HEK293 (cell line): ENCODE data around the gene TMX3.

Experiments
- CTCF ChIA-PET: fragments of 350-600 bp; formaldehyde crosslinking; extraction: SDS; loops from one replicate; lab custom pipeline; 2021; ENCODE audit warnings: antibody characterized with exemption; lab: Yijun Ruan, JAX
- POLR2A ChIA-PET: fragments of 300-600 bp; formaldehyde crosslinking; extraction: SDS; loops from one replicate; lab custom pipeline; 2020; ENCODE audit warnings: antibody characterized with exemption, inconsistent platforms; lab: Yijun Ruan, JAX
- H3K27ac ChIP-seq: fragments of 200-500 bp; sonication (Bioruptor generic); 2 replicates; pipeline ENCODE4 v1.5.1; 2014; ENCODE audit warnings: low read depth, low read length, control low read depth, inconsistent platforms; ENCODE audit errors: extremely low read depth
- H3K36me3 ChIP-seq, 2 experiments: fragments of 200-500 bp in 1 of 2; sonication (Bioruptor generic) in 1 of 2; 1 replicate in 1 of 2; 2 replicates in 1 of 2; pipeline ENCODE4 v1.5.1; 2014 to 2017; ENCODE audit warnings: inconsistent platforms in 2 of 2, low read length in 2 of 2; ENCODE audit not compliant: control insufficient read depth in 2 of 2, insufficient read depth in 1 of 2
- H3K4me1 ChIP-seq: fragments of 200-500 bp; sonication (Bioruptor generic); 2 replicates; pipeline ENCODE4 v1.5.1; 2014; ENCODE audit warnings: mild to moderate bottlenecking, low read length, inconsistent platforms; ENCODE audit not compliant: control insufficient read depth, insufficient read depth
- H3K4me3 ChIP-seq: 2 replicates; pipeline ENCODE4 v1.5.1; 2011; ENCODE audit warnings: low read depth, mild to moderate bottlenecking, control low read depth, low read length, moderate library complexity
- H3K9me3 ChIP-seq: fragments of 200-500 bp; sonication (Bioruptor generic); 2 replicates; pipeline ENCODE4 v1.5.1; 2014; ENCODE audit warnings: low read depth, low read length, inconsistent platforms; ENCODE audit not compliant: control insufficient read depth, insufficient read depth
- KLF7 ChIP-seq: fragments of 450-650 bp; formaldehyde crosslinking; IDR thresholded peaks from 2 replicates; pipeline ENCODE4 v1.5.1; 2016; ENCODE audit warnings: missing biosample characterization, missing genetic modification characterization, borderline replicate concordance
- MEIS1 ChIP-seq: sonication (generic); formaldehyde crosslinking; IDR thresholded peaks from 2 replicates; pipeline ENCODE4 v1.8.1; 2022; ENCODE audit warnings: missing genetic modification reagents, mild to moderate bottlenecking, borderline replicate concordance
- PRDM6 ChIP-seq: fragments of 450-650 bp; formaldehyde crosslinking; IDR thresholded peaks from 2 replicates; pipeline ENCODE4 v1.5.1; 2017; ENCODE audit warnings: missing biosample characterization, missing genetic modification characterization
- REPIN1 ChIP-seq: fragments of 450-650 bp; formaldehyde crosslinking; IDR thresholded peaks from 2 replicates; pipeline ENCODE4 v1.5.1; 2017; ENCODE audit warnings: missing biosample characterization, missing genetic modification characterization, low read depth
- ZBTB8A ChIP-seq: fragments of 450-650 bp; formaldehyde crosslinking; IDR thresholded peaks from 2 replicates; pipeline ENCODE4 v1.5.1; 2016; ENCODE audit warnings: missing biosample characterization, missing genetic modification characterization
- ZNF138 ChIP-seq: fragments of 450-650 bp; formaldehyde crosslinking; IDR thresholded peaks from 2 replicates; pipeline ENCODE4 v1.5.1; 2016; ENCODE audit warnings: missing biosample characterization, missing genetic modification characterization, borderline replicate concordance
- ZNF239 ChIP-seq: fragments of 450-650 bp; formaldehyde crosslinking; IDR thresholded peaks from 2 replicates; pipeline ENCODE4 v1.5.1; 2016; ENCODE audit warnings: missing biosample characterization, missing genetic modification characterization
- ZNF292 ChIP-seq: fragments of 450-650 bp; formaldehyde crosslinking; IDR thresholded peaks from 2 replicates; pipeline ENCODE4 v1.5.1; 2016; ENCODE audit warnings: low read depth, missing biosample characterization, missing genetic modification characterization, borderline replicate concordance
- ZNF48 ChIP-seq: fragments of 450-650 bp; formaldehyde crosslinking; IDR thresholded peaks from 2 replicates; pipeline ENCODE4 v1.5.1; 2016; ENCODE audit warnings: missing biosample characterization, missing genetic modification characterization
- ZNF510 ChIP-seq: fragments of 450-650 bp; formaldehyde crosslinking; IDR thresholded peaks from 2 replicates; pipeline ENCODE4 v1.5.1; 2018; ENCODE audit warnings: mild to moderate bottlenecking, missing genetic modification characterization, missing biosample characterization; ENCODE audit not compliant: insufficient replicate concordance
- ZNF521 ChIP-seq: fragments of 450-650 bp; formaldehyde crosslinking; IDR thresholded peaks from 2 replicates; pipeline ENCODE4 v1.5.1; 2017; ENCODE audit warnings: missing biosample characterization, mild to moderate bottlenecking, missing genetic modification characterization
- ZNF529 ChIP-seq: fragments of 450-650 bp; formaldehyde crosslinking; IDR thresholded peaks from 2 replicates; pipeline ENCODE4 v1.5.1; 2017; ENCODE audit warnings: missing genetic modification characterization, missing biosample characterization; ENCODE audit not compliant: insufficient replicate concordance
- ZNF629 ChIP-seq: fragments of 450-650 bp; formaldehyde crosslinking; IDR thresholded peaks from 2 replicates; pipeline ENCODE4 v1.5.1; 2017; ENCODE audit warnings: missing biosample characterization, missing genetic modification characterization
- ZNF654 ChIP-seq: fragments of 450-650 bp; formaldehyde crosslinking; IDR thresholded peaks from 2 replicates; pipeline ENCODE4 v1.5.1; 2016; ENCODE audit warnings: low read depth, missing biosample characterization, missing genetic modification characterization
- TF ChIP-seq, protein P1 (sequence below): IDR thresholded peaks from 2 replicates; pipeline ENCODE4 v1.6.1; 2011; ENCODE audit warnings: mild to moderate bottlenecking, low read depth, low read length, borderline replicate concordance
- TF ChIP-seq, protein P2 (sequence below): fragments of 450-650 bp; formaldehyde crosslinking; IDR thresholded peaks from 2 replicates; pipeline ENCODE4 v1.5.1; 2016; ENCODE audit warnings: missing biosample characterization, missing genetic modification characterization
- TF ChIP-seq, protein P3 (sequence below): fragments of 450-650 bp; formaldehyde crosslinking; IDR thresholded peaks from 2 replicates; pipeline ENCODE4 v1.5.1; 2016; ENCODE audit warnings: missing biosample characterization, missing genetic modification characterization, borderline replicate concordance
- TF ChIP-seq, protein P4 (sequence below): fragments of 450-650 bp; formaldehyde crosslinking; IDR thresholded peaks from 2 replicates; pipeline ENCODE4 v1.5.1; 2016; ENCODE audit warnings: missing biosample characterization, missing genetic modification characterization, low read depth
- TF ChIP-seq, protein P5 (sequence below): fragments of 450-650 bp; formaldehyde crosslinking; IDR thresholded peaks from 2 replicates; pipeline ENCODE4 v1.5.1; 2016; ENCODE audit warnings: missing biosample characterization, missing genetic modification characterization
- TF ChIP-seq, protein P6 (sequence below): fragments of 450-650 bp; formaldehyde crosslinking; IDR thresholded peaks from 2 replicates; pipeline ENCODE4 v1.5.1; 2017; ENCODE audit warnings: missing biosample characterization, missing genetic modification characterization

The TMX3 gene

DNA sequence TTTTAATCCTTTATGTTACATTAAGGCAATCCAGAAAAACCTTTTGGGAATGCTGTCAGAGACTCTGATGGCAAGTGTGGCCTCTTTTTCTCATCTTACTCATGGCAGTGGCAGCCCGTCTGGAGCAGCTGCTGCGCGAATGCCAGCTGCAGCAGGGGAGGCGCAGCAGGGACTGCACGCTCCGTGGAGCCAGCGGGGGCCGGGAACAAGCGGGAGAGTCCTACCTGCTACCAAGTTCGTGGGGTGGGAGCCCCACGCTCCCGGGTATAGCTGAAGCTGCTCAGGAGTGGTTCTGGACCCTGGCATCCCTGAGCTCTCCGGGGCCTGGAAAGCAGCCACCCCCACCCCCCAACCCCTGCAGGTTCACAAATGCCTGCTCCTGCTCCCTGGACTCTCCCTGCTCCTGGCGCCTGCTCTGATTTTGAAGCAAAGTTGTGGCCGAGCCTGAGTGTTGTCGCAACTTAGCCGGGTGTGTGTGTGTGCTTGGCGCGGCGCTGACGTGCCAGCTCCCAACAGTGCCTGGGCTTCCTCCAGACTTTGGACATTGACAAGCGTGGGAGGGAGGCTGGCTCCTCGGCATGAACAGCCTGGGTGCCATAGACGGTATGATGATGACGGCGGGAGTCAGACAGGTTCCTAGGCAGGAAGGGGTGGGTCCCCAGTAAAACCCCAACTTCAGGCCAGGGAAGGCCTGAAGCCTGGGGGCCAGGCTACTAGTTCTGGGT lies 21.7 kb downstream of the TMX3 start:
- no peak overlapping the region for H3K4me3 ChIP-seq
- TF ChIP-seq ZNF654 (tag by site-specific recombination) (no peak), ZNF239 (tag by site-specific recombination) (no peak), MEIS1 (CRISPR knock-in tag) (no peak), ZBTB8A (no peak), REPIN1 (tag by site-specific recombination) (no peak), ZNF138 (no peak), ZNF292 (tag by site-specific recombination) (no peak), PRDM6 (tag by site-specific recombination) (no peak), ZNF48 (tag by site-specific recombination) (no peak), KLF7 (no peak), ZNF510 (tag by site-specific recombination) (no peak), ZNF529 (tag by site-specific recombination) (no peak), ZNF629 (no peak), ZNF521 (tag by site-specific recombination) (no peak)
- TF ChIP-seq, protein P1, sequence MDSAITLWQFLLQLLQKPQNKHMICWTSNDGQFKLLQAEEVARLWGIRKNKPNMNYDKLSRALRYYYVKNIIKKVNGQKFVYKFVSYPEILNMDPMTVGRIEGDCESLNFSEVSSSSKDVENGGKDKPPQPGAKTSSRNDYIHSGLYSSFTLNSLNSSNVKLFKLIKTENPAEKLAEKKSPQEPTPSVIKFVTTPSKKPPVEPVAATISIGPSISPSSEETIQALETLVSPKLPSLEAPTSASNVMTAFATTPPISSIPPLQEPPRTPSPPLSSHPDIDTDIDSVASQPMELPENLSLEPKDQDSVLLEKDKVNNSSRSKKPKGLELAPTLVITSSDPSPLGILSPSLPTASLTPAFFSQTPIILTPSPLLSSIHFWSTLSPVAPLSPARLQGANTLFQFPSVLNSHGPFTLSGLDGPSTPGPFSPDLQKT = no peak
- TF ChIP-seq, protein P2, sequence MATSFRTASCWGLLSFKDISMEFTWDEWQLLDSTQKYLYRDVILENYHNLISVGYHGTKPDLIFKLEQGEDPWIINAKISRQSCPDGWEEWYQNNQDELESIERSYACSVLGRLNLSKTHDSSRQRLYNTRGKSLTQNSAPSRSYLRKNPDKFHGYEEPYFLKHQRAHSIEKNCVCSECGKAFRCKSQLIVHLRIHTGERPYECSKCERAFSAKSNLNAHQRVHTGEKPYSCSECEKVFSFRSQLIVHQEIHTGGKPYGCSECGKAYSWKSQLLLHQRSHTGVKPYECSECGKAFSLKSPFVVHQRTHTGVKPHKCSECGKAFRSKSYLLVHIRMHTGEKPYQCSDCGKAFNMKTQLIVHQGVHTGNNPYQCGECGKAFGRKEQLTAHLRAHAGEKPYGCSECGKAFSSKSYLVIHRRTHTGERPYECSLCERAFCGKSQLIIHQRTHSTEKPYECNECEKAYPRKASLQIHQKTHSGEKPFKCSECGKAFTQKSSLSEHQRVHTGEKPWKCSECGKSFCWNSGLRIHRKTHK (tag by site-specific recombination) = no peak
- TF ChIP-seq, protein P3, sequence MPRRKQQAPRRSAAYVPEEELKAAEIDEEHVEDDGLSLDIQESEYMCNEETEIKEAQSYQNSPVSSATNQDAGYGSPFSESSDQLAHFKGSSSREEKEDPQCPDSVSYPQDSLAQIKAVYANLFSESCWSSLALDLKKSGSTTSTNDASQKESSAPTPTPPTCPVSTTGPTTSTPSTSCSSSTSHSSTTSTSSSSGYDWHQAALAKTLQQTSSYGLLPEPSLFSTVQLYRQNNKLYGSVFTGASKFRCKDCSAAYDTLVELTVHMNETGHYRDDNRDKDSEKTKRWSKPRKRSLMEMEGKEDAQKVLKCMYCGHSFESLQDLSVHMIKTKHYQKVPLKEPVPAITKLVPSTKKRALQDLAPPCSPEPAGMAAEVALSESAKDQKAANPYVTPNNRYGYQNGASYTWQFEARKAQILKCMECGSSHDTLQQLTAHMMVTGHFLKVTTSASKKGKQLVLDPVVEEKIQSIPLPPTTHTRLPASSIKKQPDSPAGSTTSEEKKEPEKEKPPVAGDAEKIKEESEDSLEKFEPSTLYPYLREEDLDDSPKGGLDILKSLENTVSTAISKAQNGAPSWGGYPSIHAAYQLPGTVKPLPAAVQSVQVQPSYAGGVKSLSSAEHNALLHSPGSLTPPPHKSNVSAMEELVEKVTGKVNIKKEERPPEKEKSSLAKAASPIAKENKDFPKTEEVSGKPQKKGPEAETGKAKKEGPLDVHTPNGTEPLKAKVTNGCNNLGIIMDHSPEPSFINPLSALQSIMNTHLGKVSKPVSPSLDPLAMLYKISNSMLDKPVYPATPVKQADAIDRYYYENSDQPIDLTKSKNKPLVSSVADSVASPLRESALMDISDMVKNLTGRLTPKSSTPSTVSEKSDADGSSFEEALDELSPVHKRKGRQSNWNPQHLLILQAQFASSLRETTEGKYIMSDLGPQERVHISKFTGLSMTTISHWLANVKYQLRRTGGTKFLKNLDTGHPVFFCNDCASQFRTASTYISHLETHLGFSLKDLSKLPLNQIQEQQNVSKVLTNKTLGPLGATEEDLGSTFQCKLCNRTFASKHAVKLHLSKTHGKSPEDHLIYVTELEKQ (tag by site-specific recombination) = no peak
- TF ChIP-seq, protein P4, sequence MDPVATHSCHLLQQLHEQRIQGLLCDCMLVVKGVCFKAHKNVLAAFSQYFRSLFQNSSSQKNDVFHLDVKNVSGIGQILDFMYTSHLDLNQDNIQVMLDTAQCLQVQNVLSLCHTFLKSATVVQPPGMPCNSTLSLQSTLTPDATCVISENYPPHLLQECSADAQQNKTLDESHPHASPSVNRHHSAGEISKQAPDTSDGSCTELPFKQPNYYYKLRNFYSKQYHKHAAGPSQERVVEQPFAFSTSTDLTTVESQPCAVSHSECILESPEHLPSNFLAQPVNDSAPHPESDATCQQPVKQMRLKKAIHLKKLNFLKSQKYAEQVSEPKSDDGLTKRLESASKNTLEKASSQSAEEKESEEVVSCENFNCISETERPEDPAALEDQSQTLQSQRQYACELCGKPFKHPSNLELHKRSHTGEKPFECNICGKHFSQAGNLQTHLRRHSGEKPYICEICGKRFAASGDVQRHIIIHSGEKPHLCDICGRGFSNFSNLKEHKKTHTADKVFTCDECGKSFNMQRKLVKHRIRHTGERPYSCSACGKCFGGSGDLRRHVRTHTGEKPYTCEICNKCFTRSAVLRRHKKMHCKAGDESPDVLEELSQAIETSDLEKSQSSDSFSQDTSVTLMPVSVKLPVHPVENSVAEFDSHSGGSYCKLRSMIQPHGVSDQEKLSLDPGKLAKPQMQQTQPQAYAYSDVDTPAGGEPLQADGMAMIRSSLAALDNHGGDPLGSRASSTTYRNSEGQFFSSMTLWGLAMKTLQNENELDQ (tag by site-specific recombination) = no peak
- TF ChIP-seq, protein P5, sequence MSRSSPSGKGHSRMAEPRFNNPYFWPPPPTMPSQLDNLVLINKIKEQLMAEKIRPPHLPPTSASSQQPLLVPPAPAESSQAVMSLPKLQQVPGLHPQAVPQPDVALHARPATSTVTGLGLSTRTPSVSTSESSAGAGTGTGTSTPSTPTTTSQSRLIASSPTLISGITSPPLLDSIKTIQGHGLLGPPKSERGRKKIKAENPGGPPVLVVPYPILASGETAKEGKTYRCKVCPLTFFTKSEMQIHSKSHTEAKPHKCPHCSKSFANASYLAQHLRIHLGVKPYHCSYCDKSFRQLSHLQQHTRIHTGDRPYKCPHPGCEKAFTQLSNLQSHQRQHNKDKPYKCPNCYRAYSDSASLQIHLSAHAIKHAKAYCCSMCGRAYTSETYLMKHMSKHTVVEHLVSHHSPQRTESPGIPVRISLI = no peak
- TF ChIP-seq, protein P6, sequence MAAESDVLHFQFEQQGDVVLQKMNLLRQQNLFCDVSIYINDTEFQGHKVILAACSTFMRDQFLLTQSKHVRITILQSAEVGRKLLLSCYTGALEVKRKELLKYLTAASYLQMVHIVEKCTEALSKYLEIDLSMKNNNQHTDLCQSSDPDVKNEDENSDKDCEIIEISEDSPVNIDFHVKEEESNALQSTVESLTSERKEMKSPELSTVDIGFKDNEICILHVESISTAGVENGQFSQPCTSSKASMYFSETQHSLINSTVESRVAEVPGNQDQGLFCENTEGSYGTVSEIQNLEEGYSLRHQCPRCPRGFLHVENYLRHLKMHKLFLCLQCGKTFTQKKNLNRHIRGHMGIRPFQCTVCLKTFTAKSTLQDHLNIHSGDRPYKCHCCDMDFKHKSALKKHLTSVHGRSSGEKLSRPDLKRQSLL (tag by site-specific recombination) = no peak
- H3K4me1 ChIP-seq = no peaks in the 10 kb centered on the region
- ChIA-PET POLR2A (no interaction called here), CTCF (no interaction called here)
- H3K27ac ChIP-seq = no peak overlapping the region
- no peaks in the 10 kb centered on the region; the same call in 1 of the 2 replicates for H3K9me3 ChIP-seq
- H3K36me3 ChIP-seq = peaks cover 42 to 54% of the 10 kb centered on the region in 2 experiments
